Stimulated activated naive CD4-positive, alpha-beta T cell (primary cell): ENCODE results near the gene LDLRAD3.
"Not testable (repeated sequence)": the region's sequence is repeated elsewhere in the genome, so short reads cannot be mapped to it uniquely, and the experiment has no call there.

Experiments used
- DNase-seq, 6 experiments: peaks; one replicate each; lab custom pipeline; 2025; lab: John Stamatoyannopoulos, UW

LDLRAD3 gene

GRCh38 chr11:35994421-35994820 is 50.6 kb downstream of the LDLRAD3 start:
- no peak for DNase-seq

- no peak for DNase-seq
Measured at GRCh38 chr11:35995681-35996271, 51.9 kb downstream of the LDLRAD3 start.

DNA sequence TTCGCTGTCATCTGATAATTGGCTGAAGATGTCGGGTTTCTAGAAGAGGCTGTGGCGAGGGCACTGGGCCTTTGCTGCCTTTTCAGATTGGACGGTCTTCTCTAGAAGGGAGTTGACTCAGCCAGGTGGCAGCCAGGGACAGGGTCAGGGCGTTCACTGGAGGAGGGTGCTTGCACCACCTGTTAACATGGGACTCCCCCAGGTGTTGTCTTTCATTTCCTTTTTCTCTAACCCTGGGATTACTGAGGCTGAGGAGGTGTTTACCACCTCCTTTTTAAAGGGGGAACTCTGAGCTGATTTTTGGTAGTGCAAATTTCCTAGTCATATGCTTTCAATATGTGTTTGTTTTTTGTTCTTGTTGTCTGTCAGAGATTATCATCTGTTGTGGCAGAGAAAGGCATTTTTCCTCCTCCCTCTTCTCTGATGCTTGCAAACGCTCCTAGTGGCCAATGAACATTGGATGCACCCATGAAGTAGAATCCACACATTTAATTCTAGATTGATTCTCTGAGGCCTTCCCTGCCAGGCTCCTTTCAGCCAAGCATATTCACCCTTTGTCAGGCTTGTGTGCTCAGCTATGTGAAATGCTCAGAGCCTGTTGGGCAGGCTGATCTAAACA is 54.1 kb downstream of the LDLRAD3 start:
- DNase-seq, result no peak

DNA sequence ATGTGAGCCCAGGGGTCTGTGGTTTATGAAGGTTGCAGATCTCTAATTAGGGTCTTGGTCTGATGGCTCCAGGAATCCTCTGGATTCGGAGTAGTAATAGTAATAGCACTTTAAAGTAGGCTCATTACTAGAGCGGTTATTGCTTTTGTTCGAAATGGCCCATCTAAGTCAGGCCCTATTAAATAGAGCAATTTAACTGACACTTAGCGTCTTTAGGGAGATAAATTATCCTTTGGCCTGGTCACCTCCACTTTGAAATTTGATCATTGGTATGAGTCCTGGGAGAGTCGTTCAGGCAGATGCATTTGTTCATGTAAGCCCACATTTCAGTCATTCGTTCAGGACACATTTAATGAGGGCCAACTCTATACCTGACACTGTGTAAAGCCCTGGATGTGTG is 54.8 kb downstream of the LDLRAD3 start:
- no peak for DNase-seq

- DNase-seq, result no peak
Measured at GRCh38 chr11:36000616-36001190, 56.8 kb downstream of the LDLRAD3 start.

DNA sequence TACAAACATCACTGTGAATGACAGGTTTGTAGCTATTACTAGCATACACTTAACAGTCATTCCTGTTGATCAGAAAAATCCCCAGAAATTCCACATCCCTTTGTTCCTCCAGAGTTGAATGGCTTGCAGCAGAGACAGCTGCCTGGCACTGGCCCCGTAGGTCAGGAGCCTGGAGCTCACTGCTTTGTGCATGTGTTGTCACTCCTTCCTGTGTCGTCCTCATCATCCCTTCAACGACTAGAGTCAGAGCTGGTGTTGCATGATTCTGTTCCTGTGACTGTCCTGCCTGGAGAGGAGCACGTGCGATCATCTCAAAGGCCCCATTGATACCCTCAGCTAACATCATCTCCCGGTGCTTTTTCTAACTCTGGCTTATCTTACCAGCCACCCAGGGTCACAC is 58.3 kb downstream of the LDLRAD3 start:
- no peak for DNase-seq

- DNase-seq, result no peak
Measured at GRCh38 chr11:36002796-36003195, 58.9 kb downstream of the LDLRAD3 start.

DNA sequence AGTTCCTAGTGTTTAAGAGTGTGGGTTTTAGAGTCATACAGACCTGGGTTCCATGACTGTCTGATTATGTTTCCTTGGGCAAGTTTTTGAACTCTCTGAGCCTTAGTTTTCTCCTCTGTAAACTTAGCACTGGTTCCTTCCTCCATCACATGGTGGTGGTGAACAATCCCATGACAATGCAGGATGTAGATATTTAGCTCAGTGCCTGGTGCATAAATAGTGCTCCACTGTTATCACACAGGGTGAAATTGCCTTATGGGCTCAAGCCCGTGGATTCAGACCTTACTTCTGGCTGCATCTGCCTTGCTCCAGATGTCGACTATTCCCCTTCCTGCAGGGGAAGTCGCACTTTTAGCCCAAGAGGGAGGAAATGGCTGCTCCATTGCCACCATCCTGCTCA is 62.7 kb downstream of the LDLRAD3 start:
- no peak for DNase-seq

- DNase-seq, result no peak
Measured at GRCh38 chr11:36007127-36007655, 63.3 kb downstream of the LDLRAD3 start.

DNA sequence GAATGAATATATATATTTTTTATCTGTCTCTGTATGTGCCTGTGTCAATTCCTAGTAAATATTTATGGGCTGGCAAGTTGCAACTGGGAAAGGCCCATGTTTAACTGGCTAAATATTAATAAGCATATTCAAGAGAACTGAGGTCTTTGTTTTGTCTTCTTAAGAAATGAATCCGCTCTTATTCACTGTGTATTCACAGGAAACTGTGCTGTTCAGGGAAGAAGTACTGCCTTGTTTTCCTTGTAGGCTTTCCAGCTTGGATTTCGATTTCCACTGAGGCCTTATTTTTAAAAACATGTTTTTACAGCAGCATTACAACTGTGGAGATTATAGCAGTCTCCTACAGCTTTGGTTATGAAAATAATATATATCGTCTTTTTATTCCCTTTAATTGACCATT is 64.7 kb downstream of the LDLRAD3 start:
- DNase-seq, result no peak

GRCh38 chr11:36009473-36009872 is 65.6 kb downstream of the LDLRAD3 start:
- DNase-seq, result no peak

GRCh38 chr11:36010010-36010740 is 66.3 kb downstream of the LDLRAD3 start:
- DNase-seq, result no peak

GRCh38 chr11:36011574-36011973 is 67.7 kb downstream of the LDLRAD3 start:
- DNase-seq, result no peak

GRCh38 chr11:36012455-36012854 is 68.6 kb downstream of the LDLRAD3 start:
- DNase-seq, result no peak

DNA sequence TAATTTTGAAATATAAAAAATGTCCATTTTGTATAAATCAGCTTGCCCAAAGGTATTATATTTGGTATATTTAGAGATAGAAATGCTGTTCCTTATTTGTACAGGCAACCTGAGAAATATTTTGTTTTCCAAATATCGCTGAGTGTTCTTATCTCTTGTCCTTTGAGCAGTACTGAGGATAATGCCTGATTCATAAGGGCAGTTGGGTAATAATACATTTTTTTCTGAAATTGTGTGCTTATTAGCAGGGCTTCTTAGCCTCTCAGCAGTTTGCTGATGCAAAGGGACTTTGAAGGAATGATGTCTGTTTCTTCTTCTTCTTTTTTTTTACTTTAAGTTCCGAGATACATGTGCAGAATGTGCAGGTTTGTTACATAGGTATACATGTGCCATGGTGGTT is 69.1 kb downstream of the LDLRAD3 start:
- no peak for DNase-seq

GRCh38 chr11:36013446-36013845 is 69.6 kb downstream of the LDLRAD3 start:
- not testable (repeated sequence) for DNase-seq

GRCh38 chr11:36013950-36014897 is 70.4 kb downstream of the LDLRAD3 start:
- DNase-seq, result no peak

DNA sequence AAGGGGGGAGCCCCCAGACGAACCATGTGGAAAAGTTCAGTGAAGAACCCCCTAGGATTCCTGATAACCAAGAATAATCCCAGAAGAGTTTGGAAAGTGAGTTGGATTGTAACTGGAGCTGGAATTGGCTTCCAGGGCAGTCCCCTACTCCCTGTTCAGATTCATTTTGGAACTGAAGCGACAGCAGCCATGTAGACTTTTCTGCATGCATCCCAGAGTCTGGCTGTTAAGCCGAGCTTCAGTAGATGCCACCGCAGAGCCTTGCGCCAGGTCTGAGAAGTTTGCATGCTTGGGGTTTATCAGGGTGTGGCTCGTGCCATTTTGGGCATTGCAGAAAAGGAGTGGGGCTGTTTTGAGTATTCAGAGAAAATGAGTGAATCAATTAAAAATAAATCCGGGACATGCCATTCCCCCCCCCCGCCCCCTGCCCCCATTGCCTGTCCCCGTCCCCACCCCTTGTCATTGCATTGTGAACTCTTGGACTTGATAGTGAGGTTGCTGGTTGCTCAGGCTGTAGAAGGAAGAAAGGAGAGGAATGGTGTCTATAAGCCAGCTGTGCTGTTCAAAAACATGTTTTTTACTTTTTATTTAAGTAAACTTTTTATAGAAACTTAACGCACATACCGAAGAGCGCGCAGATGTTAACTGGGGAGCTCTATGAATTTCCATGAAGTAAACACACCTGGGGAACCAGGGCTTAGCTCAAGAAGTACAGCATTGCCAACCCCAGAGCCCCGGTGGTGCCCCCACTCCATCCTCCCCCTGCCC is 71.2 kb downstream of the LDLRAD3 start:
- DNase-seq, result no peak

GRCh38 chr11:36015799-36016198 is 71.9 kb downstream of the LDLRAD3 start:
- DNase-seq, result no peak

DNA sequence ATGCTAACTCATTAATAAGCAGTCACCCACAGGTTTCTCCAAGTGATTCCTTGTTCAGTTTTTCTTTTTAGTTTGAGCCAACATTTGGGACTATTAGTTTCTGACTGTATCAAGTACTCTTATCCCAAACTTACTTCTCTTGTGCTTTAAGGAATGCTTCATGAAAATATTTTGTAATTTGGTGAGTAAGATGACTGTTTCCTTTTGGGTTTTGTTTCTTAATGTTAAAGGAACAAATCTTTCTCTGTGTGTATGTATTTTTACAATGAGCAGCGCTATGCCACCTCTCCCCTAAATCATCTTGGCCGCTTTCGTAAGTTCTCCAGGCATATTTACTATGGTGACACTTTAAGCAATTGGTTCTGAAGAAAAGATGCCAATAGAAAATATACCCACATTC is 72.4 kb downstream of the LDLRAD3 start:
- no peak for DNase-seq

GRCh38 chr11:36016709-36017108 is 72.8 kb downstream of the LDLRAD3 start:
- DNase-seq, result no peak
